HL-60 (cell line): ENCODE data around the gene SLC8A2.

Source experiments
- CTCF ChIP-seq: IDR thresholded peaks from one replicate; pipeline ENCODE4 v1.5.1; 2011; ENCODE audit warnings: low read length, control low read depth, inconsistent platforms; ENCODE audit not compliant: insufficient read depth
- REST ChIP-seq: IDR thresholded peaks from 2 replicates; pipeline ENCODE4 v1.6.1; 2012; ENCODE audit warnings: low read depth; ENCODE audit not compliant: insufficient replicate concordance

GRCh38 chr19:47495478-47496372, 24.0 kb upstream of the SLC8A2 start:
- TF ChIP-seq CTCF (no peak), REST (no peak)
